H1 (cell line): ENCODE measurements around the gene TEAD1. TPM values are rescaled to one million over a fixed set of nuclear protein-coding genes. Genes with fewer than 3 reads are reported as not detected.

Experiments used
- CTCF ChIA-PET: fragments of 300-600 bp; sonication (Branson Sonifier 250); formaldehyde crosslinking; loops from one replicate; lab custom pipeline; 2021; ENCODE audit not compliant: partially characterized antibody; lab: Charles Lee
- POLR2A ChIA-PET: fragments of 300-600 bp; sonication (Branson Sonifier 250); formaldehyde crosslinking; loops from one replicate; lab custom pipeline; 2021; ENCODE audit warnings: inconsistent platforms; ENCODE audit not compliant: partially characterized antibody; lab: Charles Lee
- DNase-seq, 2 experiments: peaks; one replicate each; pipeline versions ENCODE4 v3.0.0 to v3.0.0-alpha.2; 2010 to 2022; ENCODE audit warnings: low spot score in 2 of 2, low read depth in 1 of 2, mixed read lengths in 1 of 2
- FAIRE-seq: peaks from 2 replicates; lab custom pipeline; 2011; peaks lifted over from hg19 to GRCh38; lab: Jason Lieb, UNC
- H2AFZ ChIP-seq: 2 replicates; pipeline ENCODE4 v1.8.1; 2012; ENCODE audit warnings: low read length, inconsistent platforms
- H2AK5ac ChIP-seq: 2 replicates; pipeline ENCODE4 v1.6.1; 2013; ENCODE audit warnings: low read depth, low read length
- H2BK120ac ChIP-seq: replicated peaks from 2 replicates; pipeline ENCODE3; 2013; ENCODE audit warnings: low read depth, low read length, inconsistent platforms
- H2BK12ac ChIP-seq: 2 replicates; pipeline ENCODE4 v1.6.1; 2013; ENCODE audit warnings: low read depth, low read length
- H2BK15ac ChIP-seq: 2 replicates; pipeline ENCODE4 v1.6.1; 2013; ENCODE audit warnings: low read length
- H2BK20ac ChIP-seq: 2 replicates; pipeline ENCODE4 v1.6.1; 2013; ENCODE audit warnings: low read length
- H2BK5ac ChIP-seq: 2 replicates; pipeline ENCODE4 v1.6.1; 2013; ENCODE audit warnings: low read depth, low read length
- H3K14ac ChIP-seq: 2 replicates; pipeline ENCODE4 v1.6.1; 2013; ENCODE audit warnings: inconsistent platforms; ENCODE audit not compliant: insufficient read length
- H3K18ac ChIP-seq: 2 replicates; pipeline ENCODE4 v1.6.1; 2013; ENCODE audit warnings: low read length; ENCODE audit errors: extremely low read depth
- H3K23ac ChIP-seq: 2 replicates; pipeline ENCODE4 v1.6.1; 2013; ENCODE audit warnings: inconsistent platforms; ENCODE audit not compliant: insufficient read length
- H3K23me2 ChIP-seq: 2 replicates; pipeline ENCODE4 v1.6.1; 2013; ENCODE audit warnings: low read depth, low read length
- H3K27ac ChIP-seq: 2 replicates; pipeline ENCODE4 v1.6.1; 2011; ENCODE audit warnings: low read depth, low read length, inconsistent platforms
- H3K27me3 ChIP-seq, 4 experiments: replicated peaks in 1 of 4; 1 replicate in 1 of 4; 2 replicates in 3 of 4; pipeline versions ENCODE4 v1.6.1 to v1.8.1; 2011 to 2013; ENCODE audit warnings: low read length in 3 of 4, mild to moderate bottlenecking in 3 of 4, inconsistent platforms in 2 of 4, mixed read lengths in 2 of 4, moderate library complexity in 1 of 4; ENCODE audit not compliant: control insufficient read depth in 3 of 4, insufficient read depth in 3 of 4; ENCODE audit errors: extremely low read depth in 1 of 4
- H3K36me3 ChIP-seq, 4 experiments: 2 replicates each; pipeline versions ENCODE4 v1.6.1 to v1.8.1; 2011 to 2013; ENCODE audit warnings: mild to moderate bottlenecking in 4 of 4, low read length in 3 of 4, moderate library complexity in 2 of 4, control low read depth in 1 of 4, inconsistent platforms in 1 of 4; ENCODE audit not compliant: insufficient read depth in 4 of 4, control insufficient read depth in 2 of 4
- H3K4ac ChIP-seq: replicated peaks from 2 replicates; pipeline ENCODE3; 2013; ENCODE audit warnings: low read length, low read depth, mixed read lengths, inconsistent platforms; ENCODE audit not compliant: insufficient read length
- H3K4me1 ChIP-seq, 4 experiments: replicated peaks in 1 of 4; 1 replicate in 1 of 4; 2 replicates in 3 of 4; pipeline versions ENCODE4 v1.6.1 to v1.8.1; 2011 to 2013; ENCODE audit warnings: low read length in 3 of 4, inconsistent platforms in 2 of 4, mixed read lengths in 1 of 4; ENCODE audit not compliant: insufficient read depth in 4 of 4, control insufficient read depth in 3 of 4
- H3K4me2 ChIP-seq, 2 experiments: 2 replicates each; pipeline versions ENCODE4 v1.6.1 to v1.8.1; 2011 to 2013; ENCODE audit warnings: low read depth in 2 of 2, low read length in 2 of 2, control low read depth in 1 of 2, inconsistent platforms in 1 of 2, mild to moderate bottlenecking in 1 of 2; ENCODE audit not compliant: insufficient read depth in 1 of 2
- H3K4me3 ChIP-seq, 4 experiments: fragments of 200-600, 300-600 bp in 1 of 4; sonication (generic), shearing (Covaris generic), sonication (Bioruptor Twin) in 1 of 4; 2 replicates each; pipeline versions ENCODE4 v1.5.1 to v1.8.1; 2011 to 2016; ENCODE audit warnings: low read length in 4 of 4, low read depth in 3 of 4, control low read depth in 2 of 4, inconsistent platforms in 2 of 4, mild to moderate bottlenecking in 2 of 4, mixed read lengths in 1 of 4, moderate library complexity in 1 of 4; ENCODE audit not compliant: insufficient read depth in 2 of 4; ENCODE audit errors: extremely low read depth in 1 of 4
- H3K56ac ChIP-seq: replicated peaks from 2 replicates; pipeline ENCODE3; 2013; ENCODE audit warnings: low read depth, mild to moderate bottlenecking, mixed read lengths, low read length, inconsistent platforms; ENCODE audit not compliant: insufficient read length
- H3K79me1 ChIP-seq: 2 replicates; pipeline ENCODE4 v1.6.1; 2013; ENCODE audit warnings: low read depth, low read length, control low read depth
- H3K79me2 ChIP-seq, 2 experiments: 2 replicates each; pipeline versions ENCODE4 v1.6.1 to v1.8.1; 2012 to 2013; ENCODE audit warnings: low read length in 2 of 2, mild to moderate bottlenecking in 2 of 2, inconsistent platforms in 1 of 2; ENCODE audit not compliant: insufficient read depth in 2 of 2, control insufficient read depth in 1 of 2
- H3K9ac ChIP-seq, 4 experiments: replicated peaks in 1 of 4; 1 replicate in 1 of 4; 2 replicates in 3 of 4; pipeline versions ENCODE4 v1.6.1 to v1.8.1; 2011 to 2013; ENCODE audit warnings: low read depth in 3 of 4, low read length in 3 of 4, control low read depth in 2 of 4, mild to moderate bottlenecking in 2 of 4, moderate library complexity in 2 of 4, inconsistent platforms in 1 of 4; ENCODE audit errors: extremely low read depth in 1 of 4
- H3K9me3 ChIP-seq, 2 experiments: 2 replicates each; pipeline versions ENCODE4 v1.6.1 to v1.8.1; 2012 to 2013; ENCODE audit warnings: mild to moderate bottlenecking in 2 of 2, moderate library complexity in 2 of 2, control low read depth in 1 of 2, inconsistent platforms in 1 of 2, low read depth in 1 of 2, low read length in 1 of 2, mixed read lengths in 1 of 2; ENCODE audit not compliant: insufficient read depth in 2 of 2
- H4K20me1 ChIP-seq, 2 experiments: replicated peaks in 1 of 2; 2 replicates each; pipeline versions ENCODE3 to v1.8.1; 2011 to 2013; ENCODE audit warnings: inconsistent platforms in 2 of 2, low read length in 2 of 2, mild to moderate bottlenecking in 1 of 2; ENCODE audit not compliant: insufficient read depth in 2 of 2, control insufficient read depth in 1 of 2
- H4K5ac ChIP-seq: 2 replicates; pipeline ENCODE4 v1.6.1; 2013; ENCODE audit warnings: low read length, low read depth, mixed read lengths, inconsistent platforms; ENCODE audit not compliant: insufficient read length
- H4K8ac ChIP-seq: 2 replicates; pipeline ENCODE4 v1.8.0; 2013; ENCODE audit warnings: mild to moderate bottlenecking, moderate library complexity, low read length, inconsistent platforms; ENCODE audit not compliant: insufficient read depth; ENCODE audit errors: extremely low read depth
- H4K91ac ChIP-seq: replicated peaks from 2 replicates; pipeline ENCODE3; 2013; ENCODE audit warnings: low read length, mixed read lengths, inconsistent platforms; ENCODE audit not compliant: insufficient read length
- ASH2L ChIP-seq: fragments of 200-600, 300-600 bp; sonication (generic); IDR thresholded peaks from one replicate; pipeline ENCODE4 v1.7.1; 2017; ENCODE audit warnings: low read length
- CBX5 ChIP-seq: fragments of 300-800, 300-1000 bp; sonication (generic); IDR thresholded peaks from 2 replicates; pipeline ENCODE4 v1.7.1; 2016; ENCODE audit warnings: antibody characterized with exemption, low read length, low read depth
- CREB1 ChIP-seq: IDR thresholded peaks from 2 replicates; pipeline ENCODE4 v1.6.1; 2012; ENCODE audit warnings: inconsistent platforms
- E2F6 ChIP-seq: IDR thresholded peaks from 2 replicates; pipeline ENCODE4 v1.6.1; 2012; ENCODE audit warnings: inconsistent platforms
- GTF2F1 ChIP-seq: IDR thresholded peaks from 2 replicates; pipeline ENCODE4 v1.6.1; 2012; ENCODE audit warnings: low read depth, low read length, improper control_type of control experiment, borderline replicate concordance
- JUN ChIP-seq: IDR thresholded peaks from 2 replicates; pipeline ENCODE4 v1.6.1; 2011; ENCODE audit warnings: low read depth, mild to moderate bottlenecking, improper control_type of control experiment, low read length
- KDM1A ChIP-seq: fragments of 200-600, 300-600 bp; sonication (generic); IDR thresholded peaks from 2 replicates; pipeline ENCODE4 v1.7.1; 2016; ENCODE audit warnings: mild to moderate bottlenecking, low read length, borderline replicate concordance
- NRF1 ChIP-seq: IDR thresholded peaks from 2 replicates; pipeline ENCODE4 v1.6.1; 2011; ENCODE audit warnings: mild to moderate bottlenecking, low read depth, low read length, improper control_type of control experiment
- RFX5 ChIP-seq: IDR thresholded peaks from 2 replicates; pipeline ENCODE4 v1.6.1; 2011; ENCODE audit warnings: low read depth, low read length, improper control_type of control experiment, borderline replicate concordance
- USF2 ChIP-seq: IDR thresholded peaks from 2 replicates; pipeline ENCODE4 v1.6.1; 2011; ENCODE audit warnings: low read length, improper control_type of control experiment
- WGBS, 2 experiments: shearing (Covaris generic) in 1 of 2; methylation state at CpG; one replicate each; pipeline versions ENCODE4 v1.1.6 to v1.1.7; 2013 to 2015; ENCODE audit warnings: low lambda C conversion rate in 2 of 2, mixed read lengths in 2 of 2, inconsistent platforms in 1 of 2, low coverage in 1 of 2, missing lambda C conversion rate in 1 of 2; ENCODE audit not compliant: insufficient replicate concordance in 2 of 2, insufficient coverage in 1 of 2, insufficient read length in 1 of 2; ENCODE audit errors: extremely low coverage in 1 of 2, missing lambda C conversion rate in 1 of 2; 5-methylcytosine and 5-hydroxymethylcytosine counted together
- polyA plus RNA-seq, 7 experiments: library from polyadenylated mRNA; depleted of rRNA in 3 of 7; stranded (reverse) in 5 of 7; unstranded in 2 of 7; fragments of >200 nt in 5 of 7; fragments of 200-250 nt in 2 of 7; gene quantifications; 1 replicate in 5 of 7; 2 replicates in 1 of 7; 4 replicates in 1 of 7; pipeline versions ENCODE4 v1.2.1 to v1.2.3, GENCODE V29; 2011 to 2013; ENCODE audit warnings: missing spikeins in 2 of 7, mixed read lengths in 2 of 7
- total RNA-seq: library from RNA; stranded (reverse); fragmentation: NEBNext Ultra II Directional; extraction: Animal tissue kit (Norgen Biotek cat#: 25700); gene quantifications from 2 replicates; pipeline ENCODE4 v1.2.1, GENCODE V29; 2021
- TF ChIP-seq, protein P1 (sequence below), 3 experiments: IDR thresholded peaks; 1 replicate in 2 of 3; 2 replicates in 1 of 3; pipeline versions ENCODE4 v1.5.1 to v1.6.1; 2011; ENCODE audit warnings: low read length in 3 of 3, mild to moderate bottlenecking in 3 of 3, inconsistent platforms in 2 of 3, low read depth in 1 of 3, moderate library complexity in 1 of 3; ENCODE audit not compliant: insufficient read depth in 1 of 3; ENCODE audit errors: control extremely low read depth in 1 of 3

The TEAD1 gene
- total and polyA plus RNA-seq, 2 of the 8 experiments (the other 6 are each of a cell fraction or from before 2014, with no cell fraction given): 15.6 to 67.4 TPM

DNA sequence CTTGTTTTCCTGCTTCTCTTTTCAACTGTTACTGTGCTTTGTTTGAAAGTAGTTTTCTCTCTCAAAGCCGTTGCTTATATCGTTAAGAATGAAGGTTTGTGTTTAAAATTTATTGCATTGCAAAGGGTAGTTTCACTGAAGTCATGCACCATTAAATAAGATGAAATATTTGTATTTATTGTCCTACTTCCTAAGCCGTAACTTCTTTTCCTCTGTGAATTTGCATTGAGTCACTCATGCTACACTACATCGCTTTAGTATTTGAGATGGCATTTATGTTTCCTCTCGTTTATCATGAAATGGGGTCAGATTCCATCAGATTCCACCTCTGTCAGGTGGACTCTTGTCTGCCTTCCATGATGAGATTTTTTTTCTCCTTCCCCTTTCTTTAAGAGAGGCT, 269.1 kb downstream of the TEAD1 start:
- H4K5ac ChIP-seq: no peak overlapping the region
- TF ChIP-seq ASH2L: no peak
- TF ChIP-seq CREB1: no peak
- no peak for TF ChIP-seq USF2
- no peak for TF ChIP-seq GTF2F1
- TF ChIP-seq JUN: no peak
- no peak for TF ChIP-seq RFX5
- TF ChIP-seq NRF1: no peak
- TF ChIP-seq CBX5: no peak
- TF ChIP-seq, protein P1, sequence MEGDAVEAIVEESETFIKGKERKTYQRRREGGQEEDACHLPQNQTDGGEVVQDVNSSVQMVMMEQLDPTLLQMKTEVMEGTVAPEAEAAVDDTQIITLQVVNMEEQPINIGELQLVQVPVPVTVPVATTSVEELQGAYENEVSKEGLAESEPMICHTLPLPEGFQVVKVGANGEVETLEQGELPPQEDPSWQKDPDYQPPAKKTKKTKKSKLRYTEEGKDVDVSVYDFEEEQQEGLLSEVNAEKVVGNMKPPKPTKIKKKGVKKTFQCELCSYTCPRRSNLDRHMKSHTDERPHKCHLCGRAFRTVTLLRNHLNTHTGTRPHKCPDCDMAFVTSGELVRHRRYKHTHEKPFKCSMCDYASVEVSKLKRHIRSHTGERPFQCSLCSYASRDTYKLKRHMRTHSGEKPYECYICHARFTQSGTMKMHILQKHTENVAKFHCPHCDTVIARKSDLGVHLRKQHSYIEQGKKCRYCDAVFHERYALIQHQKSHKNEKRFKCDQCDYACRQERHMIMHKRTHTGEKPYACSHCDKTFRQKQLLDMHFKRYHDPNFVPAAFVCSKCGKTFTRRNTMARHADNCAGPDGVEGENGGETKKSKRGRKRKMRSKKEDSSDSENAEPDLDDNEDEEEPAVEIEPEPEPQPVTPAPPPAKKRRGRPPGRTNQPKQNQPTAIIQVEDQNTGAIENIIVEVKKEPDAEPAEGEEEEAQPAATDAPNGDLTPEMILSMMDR (IDR thresholded peaks at IDR 0.05; ENCODE audit: control extremely low read depth in 1 of 3, insufficient read depth in 1 of 3, low read depth in 1 of 3, low read length in 3 of 3): no peak
- no peak for TF ChIP-seq E2F6
- no peak for TF ChIP-seq KDM1A

More for the DNA sequence above, 269.1 kb downstream of the TEAD1 start:
- FAIRE-seq: no peak
- CTCF ChIA-PET: no interaction called here
- no peaks in the 10 kb centered on the region for H3K79me1 ChIP-seq
- no peak overlapping the region for H3K4me2 ChIP-seq
- no peak for DNase-seq
- POLR2A ChIA-PET: no interaction called here
- H2BK120ac ChIP-seq: no peak overlapping the region
- no peaks in the 10 kb centered on the region for H3K27me3 ChIP-seq
- H4K91ac ChIP-seq: no peak overlapping the region
- H3K4me3 ChIP-seq: no peak overlapping the region
- no peak overlapping the region for H2AFZ ChIP-seq
- H3K4me1 ChIP-seq: no peaks in the 10 kb centered on the region
- H3K9ac ChIP-seq: no peak overlapping the region
- H3K23ac ChIP-seq: no peak overlapping the region
- peaks cover 0 to 1% of the 10 kb centered on the region in 2 experiments for H4K20me1 ChIP-seq
- no peak overlapping the region for H2AK5ac ChIP-seq
- no peak overlapping the region for H2BK20ac ChIP-seq
- H2BK15ac ChIP-seq: no peak overlapping the region
- H3K14ac ChIP-seq: no peak overlapping the region
- WGBS, 2 experiments: 89% methylated on average over 5 of the region's 5 CpGs; no CpG with 5 or more reads in 1 of the 2 experiments
- H3K18ac ChIP-seq: no peak overlapping the region
- H4K8ac ChIP-seq: no peak overlapping the region
- peaks cover 0 to 16% (median 10%) of the 10 kb centered on the region in 4 experiments; a peak in 4 of 8 replicates for H3K36me3 ChIP-seq
- H3K79me2 ChIP-seq: no peaks in the 10 kb centered on the region
- H3K27ac ChIP-seq: no peak overlapping the region
- H2BK12ac ChIP-seq: no peak overlapping the region
- H2BK5ac ChIP-seq: no peak overlapping the region
- no peaks in the 10 kb centered on the region for H3K9me3 ChIP-seq
- no peak overlapping the region for H3K4ac ChIP-seq
- no peaks in the 10 kb centered on the region for H3K23me2 ChIP-seq
- no peak overlapping the region for H3K56ac ChIP-seq
